GM20000 (cell line): Measurements from ENCODE around the gene TUBB2B.

Source experiments
- DNase-seq: peaks from one replicate; pipeline ENCODE4 v3.0.0; 2012; ENCODE audit warnings: low spot score
- TF ChIP-seq, protein P1 (sequence below): IDR thresholded peaks from 2 replicates; pipeline ENCODE4 v1.5.1; 2012; ENCODE audit warnings: mild to moderate bottlenecking, control low read depth; ENCODE audit errors: extremely low read depth, missing control alignments

TUBB2B gene

GRCh38 chr6:3270258-3270657 lies 42.8 kb upstream of the TUBB2B start:
- TF ChIP-seq, protein P1, sequence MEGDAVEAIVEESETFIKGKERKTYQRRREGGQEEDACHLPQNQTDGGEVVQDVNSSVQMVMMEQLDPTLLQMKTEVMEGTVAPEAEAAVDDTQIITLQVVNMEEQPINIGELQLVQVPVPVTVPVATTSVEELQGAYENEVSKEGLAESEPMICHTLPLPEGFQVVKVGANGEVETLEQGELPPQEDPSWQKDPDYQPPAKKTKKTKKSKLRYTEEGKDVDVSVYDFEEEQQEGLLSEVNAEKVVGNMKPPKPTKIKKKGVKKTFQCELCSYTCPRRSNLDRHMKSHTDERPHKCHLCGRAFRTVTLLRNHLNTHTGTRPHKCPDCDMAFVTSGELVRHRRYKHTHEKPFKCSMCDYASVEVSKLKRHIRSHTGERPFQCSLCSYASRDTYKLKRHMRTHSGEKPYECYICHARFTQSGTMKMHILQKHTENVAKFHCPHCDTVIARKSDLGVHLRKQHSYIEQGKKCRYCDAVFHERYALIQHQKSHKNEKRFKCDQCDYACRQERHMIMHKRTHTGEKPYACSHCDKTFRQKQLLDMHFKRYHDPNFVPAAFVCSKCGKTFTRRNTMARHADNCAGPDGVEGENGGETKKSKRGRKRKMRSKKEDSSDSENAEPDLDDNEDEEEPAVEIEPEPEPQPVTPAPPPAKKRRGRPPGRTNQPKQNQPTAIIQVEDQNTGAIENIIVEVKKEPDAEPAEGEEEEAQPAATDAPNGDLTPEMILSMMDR: no peak
- no peak for DNase-seq

DNA sequence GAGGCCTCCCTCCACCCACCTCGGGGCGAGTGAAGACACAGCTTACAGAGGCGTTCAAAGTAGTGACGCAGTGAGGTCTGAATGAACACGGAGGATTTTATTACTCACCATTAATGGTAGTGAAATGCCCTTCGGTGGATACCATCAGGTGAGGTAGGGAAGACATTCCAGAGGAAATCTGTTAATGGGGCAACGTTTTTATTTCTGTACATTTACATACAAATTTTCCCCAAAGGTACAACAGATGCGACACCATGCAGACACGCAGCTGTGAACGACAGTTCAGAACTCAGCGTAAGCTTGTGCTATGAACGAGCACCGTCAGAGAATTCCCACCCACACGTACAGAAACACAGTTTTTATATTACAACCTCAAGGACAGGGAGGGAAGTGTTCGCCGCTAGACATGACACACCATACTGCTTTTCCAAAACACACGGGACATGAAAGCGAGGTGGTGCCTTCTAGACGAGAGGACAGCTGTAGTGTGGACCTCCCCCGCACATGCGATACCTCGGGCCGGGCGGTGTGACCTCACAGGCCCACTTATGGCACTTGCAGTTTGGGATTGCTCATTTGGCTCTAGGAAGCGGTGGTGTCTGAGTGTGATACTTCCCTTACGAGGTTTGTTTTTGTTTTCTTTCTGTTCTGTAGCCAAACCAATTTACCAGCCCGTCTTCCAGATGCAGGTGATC lies 42.0 kb upstream of the TUBB2B start:
- TF ChIP-seq, protein P1: no peak
- no peak for DNase-seq

DNA sequence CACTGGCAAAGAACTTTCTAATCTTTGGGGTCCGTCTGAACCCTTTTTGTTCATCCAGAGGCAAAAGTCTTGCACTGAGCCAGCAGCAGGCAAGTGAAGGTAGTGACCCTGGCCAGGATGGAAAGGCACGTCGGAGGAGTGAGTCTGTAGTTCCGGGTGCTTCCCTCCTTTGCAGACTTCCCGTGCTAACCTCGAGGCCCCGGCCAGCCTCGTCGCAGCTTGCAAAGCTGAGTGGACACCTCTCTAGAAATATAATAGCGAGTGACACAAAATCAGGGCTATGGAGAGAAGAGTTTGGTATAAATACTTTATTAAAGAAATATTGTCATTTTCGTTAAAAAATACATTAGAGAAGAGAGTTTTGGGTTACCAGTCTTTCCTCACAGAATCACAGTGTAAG lies 41.2 kb upstream of the TUBB2B start:
- no peak for DNase-seq
- TF ChIP-seq, protein P1: no peak

DNA sequence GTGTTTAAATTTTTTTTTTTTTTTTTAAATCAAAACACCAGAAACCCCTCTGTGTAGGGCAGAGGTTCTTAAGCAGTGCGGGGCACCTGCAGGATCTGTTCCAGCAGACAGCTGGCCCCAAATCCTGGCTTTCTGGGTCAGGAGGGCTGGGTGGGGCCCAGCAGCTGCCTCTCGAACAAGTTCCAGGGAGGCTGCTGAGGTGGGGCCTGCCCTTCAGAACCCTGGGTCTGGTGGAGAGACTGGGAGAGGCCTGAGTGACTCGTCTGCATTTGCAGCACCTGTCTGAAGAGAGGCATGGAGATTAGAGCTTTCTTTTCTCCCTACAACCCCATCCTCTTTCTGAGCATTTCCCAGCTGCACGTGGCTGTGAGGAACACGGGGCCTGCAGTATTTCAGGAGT lies 39.7 kb upstream of the TUBB2B start:
- TF ChIP-seq, protein P1: no peak
- no peak for DNase-seq

DNA sequence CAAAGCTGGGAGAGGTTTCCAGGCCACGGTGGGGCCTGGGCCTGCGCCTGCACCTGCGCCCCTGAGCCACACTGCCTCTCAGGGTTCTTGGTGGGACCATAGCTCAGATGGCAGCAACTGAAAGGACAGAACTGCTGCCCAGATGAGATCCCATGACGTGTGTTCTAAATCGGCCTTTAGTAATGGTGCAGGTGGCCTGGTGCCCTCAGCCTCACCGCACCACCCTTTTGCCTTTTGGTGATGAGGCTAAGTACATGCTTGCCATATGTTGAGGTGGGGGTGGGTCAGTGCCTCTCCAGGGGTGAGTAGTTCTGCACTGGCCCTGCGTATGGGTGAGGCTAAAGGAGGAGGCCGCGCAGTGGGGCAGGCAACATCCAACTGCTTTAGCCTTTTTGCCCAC lies 38.7 kb upstream of the TUBB2B start:
- TF ChIP-seq, protein P1: no peak
- no peak for DNase-seq

DNA sequence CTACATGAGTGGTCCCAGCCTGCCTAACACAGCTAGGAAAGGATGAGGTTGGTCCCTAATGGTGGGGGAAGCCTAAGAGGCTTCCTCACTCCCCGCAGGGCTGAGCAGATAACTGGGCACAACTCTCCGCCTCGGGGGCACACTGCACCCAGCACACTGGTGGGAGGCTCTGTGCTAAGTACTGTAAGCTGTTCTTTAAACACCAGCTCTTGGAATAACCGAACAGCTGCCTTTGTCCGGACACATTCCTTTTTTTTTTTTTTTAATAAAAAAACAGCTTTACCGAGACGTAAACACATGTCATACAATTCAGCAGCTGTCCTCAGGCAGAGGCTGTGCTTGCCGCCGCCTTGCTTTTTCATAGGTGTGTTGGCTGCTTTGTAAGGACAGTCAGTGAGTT lies 38.2 kb upstream of the TUBB2B start:
- TF ChIP-seq, protein P1: no peak
- DNase-seq: no peak

DNA sequence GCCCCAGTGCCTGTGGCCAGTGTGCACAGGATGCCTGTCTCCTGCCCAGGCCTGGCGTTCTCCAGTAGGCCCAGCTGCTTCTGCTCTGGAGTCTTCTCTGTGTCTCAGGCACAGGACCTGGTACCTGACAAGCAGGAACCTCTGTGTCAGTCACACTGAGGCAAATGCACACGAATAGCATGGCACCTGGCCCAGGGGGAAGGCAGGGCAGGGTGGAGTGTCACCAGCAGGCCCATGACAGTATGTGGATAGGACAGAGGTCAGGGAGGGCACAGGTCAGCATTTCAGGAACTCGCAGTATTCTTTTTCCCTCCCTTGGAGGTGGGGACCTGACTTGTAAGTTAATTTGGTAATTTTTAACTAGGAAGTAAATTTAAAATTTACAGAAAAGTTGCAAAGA lies 36.9 kb upstream of the TUBB2B start:
- TF ChIP-seq, protein P1: no peak
- no peak for DNase-seq
